Psoas muscle (tissue), 8 donors: ENCODE results near the gene MTMR3. TPM values are rescaled to one million over a fixed set of nuclear protein-coding genes. Genes with fewer than 3 reads are reported as not detected.

Source experiments
- ATAC-seq, 4 donors: fragments of 200-7000 bp; cut with Tn5 transposase; one replicate each; pipeline ENCODE4 v1.9.1; 2020; ENCODE audit warnings: moderate library complexity in 3 of 4, mild to moderate bottlenecking in 2 of 4
- DNase-seq, 2 donors: peaks; one replicate each; pipeline ENCODE4 v3.0.0-alpha.2; 2020
- H3K27ac ChIP-seq: fragments of 200-600 bp; one replicate; pipeline ENCODE4 v1.8.0; 2022
- H3K27me3 ChIP-seq, 3 donors: fragments of 200-600 bp in 1 of 3; one replicate each; pipeline versions ENCODE4 v1.6.1 to v1.8.0; 2013 to 2022; ENCODE audit warnings: low read length in 2 of 3, mild to moderate bottlenecking in 2 of 3, moderate library complexity in 1 of 3; ENCODE audit not compliant: insufficient read depth in 3 of 3
- H3K36me3 ChIP-seq, 2 donors: fragments of 200-600 bp in 1 of 2; one replicate each; pipeline versions ENCODE4 v1.6.1 to v1.8.0; 2013 to 2022; ENCODE audit warnings: low read depth in 1 of 2, mild to moderate bottlenecking in 1 of 2, moderate library complexity in 1 of 2; ENCODE audit not compliant: insufficient read depth in 1 of 2
- H3K4me1 ChIP-seq: fragments of 200-600 bp; one replicate; pipeline ENCODE4 v1.8.0; 2022
- H3K4me3 ChIP-seq: fragments of 200-600 bp; one replicate; pipeline ENCODE4 v1.8.0; 2022; ENCODE audit warnings: mild to moderate bottlenecking
- H3K9me3 ChIP-seq: fragments of 200-600 bp; one replicate; pipeline ENCODE4 v1.8.0; 2022
- WGBS, 3 donors: extraction: QIAGEN DNeasy Blood & Tissue Kit; methylation state at CpG; one replicate each; pipeline versions ENCODE4 v1.1.6 to v1.1.7; 2013; 5-methylcytosine and 5-hydroxymethylcytosine counted together
- intact Hi-C, 2 donors: fragments of 100-400 bp; cut with DNase I; formaldehyde crosslinking; loops; one replicate each; pipeline versions ENCODE4 v1.11.0 to v1.14.2; 2022
- polyA plus RNA-seq, 3 donors: library from polyadenylated mRNA; stranded (reverse); fragments of 200-250 nt; gene quantifications; one replicate each; pipeline ENCODE4 v1.2.3, GENCODE V29; 2013
- total RNA-seq, 4 donors: library from RNA; stranded (reverse); fragmentation: NEBNext Ultra II Directional in 2 of 4; extraction: Animal tissue kit (Norgen Biotek cat#: 25700) in 2 of 4; gene quantifications; one replicate each; pipeline versions ENCODE4 v1.2.1 to v1.2.4, GENCODE V29; 2021 to 2023
- TF ChIP-seq, protein P1 (sequence below): fragments of 200-600 bp; IDR thresholded peaks from one replicate; pipeline ENCODE4 v1.8.0; 2022; ENCODE audit warnings: antibody characterized with exemption
- donor health status: healthy with polysubstance abuse.
- donor health status: DM: no; HTN: no; CAD: no; lungs with moderate emphysema.
- donor health status: Bipolar disorder and iron deficiency.
- donor health status: healthy.
- donor health status: DM: yes; HTN: yes; CAD: no.
- donor health status: DM: no; HTN: no; CAD: no.
- donor health status: DM: no; HTN: no; CAD: no.
- donor health status: DM: yes; HTN: yes; CAD: no.

MTMR3 gene
- total and polyA plus RNA-seq, 7 donors: 7.8 to 37.9 (median 31.8) TPM

GRCh38 chr22:29944339-29944738, 61.4 kb downstream of the MTMR3 start:
- TF ChIP-seq, protein P1, sequence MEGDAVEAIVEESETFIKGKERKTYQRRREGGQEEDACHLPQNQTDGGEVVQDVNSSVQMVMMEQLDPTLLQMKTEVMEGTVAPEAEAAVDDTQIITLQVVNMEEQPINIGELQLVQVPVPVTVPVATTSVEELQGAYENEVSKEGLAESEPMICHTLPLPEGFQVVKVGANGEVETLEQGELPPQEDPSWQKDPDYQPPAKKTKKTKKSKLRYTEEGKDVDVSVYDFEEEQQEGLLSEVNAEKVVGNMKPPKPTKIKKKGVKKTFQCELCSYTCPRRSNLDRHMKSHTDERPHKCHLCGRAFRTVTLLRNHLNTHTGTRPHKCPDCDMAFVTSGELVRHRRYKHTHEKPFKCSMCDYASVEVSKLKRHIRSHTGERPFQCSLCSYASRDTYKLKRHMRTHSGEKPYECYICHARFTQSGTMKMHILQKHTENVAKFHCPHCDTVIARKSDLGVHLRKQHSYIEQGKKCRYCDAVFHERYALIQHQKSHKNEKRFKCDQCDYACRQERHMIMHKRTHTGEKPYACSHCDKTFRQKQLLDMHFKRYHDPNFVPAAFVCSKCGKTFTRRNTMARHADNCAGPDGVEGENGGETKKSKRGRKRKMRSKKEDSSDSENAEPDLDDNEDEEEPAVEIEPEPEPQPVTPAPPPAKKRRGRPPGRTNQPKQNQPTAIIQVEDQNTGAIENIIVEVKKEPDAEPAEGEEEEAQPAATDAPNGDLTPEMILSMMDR: no peak
- no peaks in the 10 kb centered on the region for H3K27me3 ChIP-seq
- H3K4me1 ChIP-seq: peaks cover 51% of the 10 kb centered on the region
- no peak overlapping the region for H3K27ac ChIP-seq
- H3K9me3 ChIP-seq: no peaks in the 10 kb centered on the region
- H3K4me3 ChIP-seq: no peak overlapping the region
- intact Hi-C loops: no loop called here
- DNase-seq (no peak), ATAC-seq (no peak)
- WGBS, 3 donors: 80 to 84% (median 82%) methylated on average over 2 of the region's 2 CpGs
- H3K36me3 ChIP-seq: no peaks in the 10 kb centered on the region

DNA sequence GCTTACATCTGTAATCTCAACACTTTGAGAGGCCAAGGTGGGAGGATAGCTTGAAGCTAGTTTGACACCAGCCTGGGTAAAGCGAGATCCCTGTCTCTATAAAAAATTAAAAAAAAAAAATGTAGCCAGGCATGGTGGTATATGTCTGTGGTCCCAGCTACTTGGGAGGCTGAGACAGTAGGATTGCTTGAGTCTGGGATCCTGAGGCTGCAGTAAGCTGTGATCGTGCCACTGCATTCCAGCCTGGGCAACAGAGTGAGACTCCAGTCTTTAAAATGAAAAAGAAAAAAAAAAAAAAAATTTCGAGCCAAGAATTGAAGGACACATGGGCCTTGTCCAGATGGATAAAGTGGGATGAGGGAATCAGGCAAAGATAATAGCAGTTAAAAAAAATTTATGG, 62.5 kb downstream of the MTMR3 start:
- Histone ChIP-seq H3K4me3 (no peak overlapping the region), H3K27ac (no peak overlapping the region), H3K4me1 (peaks cover 61% of the 10 kb centered on the region), H3K36me3 (no peaks in the 10 kb centered on the region), H3K27me3 (no peaks in the 10 kb centered on the region), H3K9me3 (no peaks in the 10 kb centered on the region)
- ATAC-seq (peak in 1 of 4 donors; percentile 22), DNase-seq (no peak)
- WGBS, 3 donors: 45 to 60% (median 46%) methylated on average over 3 of the region's 3 CpGs
- intact Hi-C loops: no loop called here
- TF ChIP-seq, protein P1: no peak

DNA sequence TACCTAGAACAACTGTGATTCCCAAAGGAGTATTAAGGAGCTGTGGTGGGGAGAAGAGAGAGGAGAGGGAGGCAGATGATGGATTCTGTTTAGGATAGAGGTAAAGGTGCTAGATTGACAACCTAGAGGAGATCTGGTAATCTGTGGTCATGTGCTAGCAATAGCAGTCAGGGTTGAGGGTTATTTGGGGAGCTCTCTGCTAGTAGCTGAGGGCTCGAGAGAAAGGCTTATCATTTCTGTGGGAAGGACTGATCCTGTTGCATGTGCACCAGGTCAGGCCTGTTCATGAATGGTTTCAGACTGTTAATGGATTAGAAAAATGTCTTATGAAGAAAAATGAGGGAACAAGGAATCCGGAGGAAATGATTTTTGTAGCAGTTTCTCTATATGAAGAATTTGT, 63.2 kb downstream of the MTMR3 start:
- H3K4me1 ChIP-seq: peaks cover 61% of the 10 kb centered on the region
- TF ChIP-seq, protein P1: no peak
- H3K4me3 ChIP-seq: no peak overlapping the region
- H3K9me3 ChIP-seq: no peaks in the 10 kb centered on the region
- no peaks in the 10 kb centered on the region for H3K27me3 ChIP-seq
- WGBS, 3 donors: 54 to 68% (median 55%) methylated on average over 2 of the region's 2 CpGs
- no peaks in the 10 kb centered on the region for H3K36me3 ChIP-seq
- intact Hi-C loops: no loop called here
- H3K27ac ChIP-seq: no peak overlapping the region
- ATAC-seq (peak in 3 of 4 donors; percentile 13 to 32 (median 30)), DNase-seq (no peak)

- DNase-seq: no peak
- WGBS, 3 donors: 40 to 49% (median 42%) methylated on average over 4 of the region's 4 CpGs
- TF ChIP-seq, protein P1: no peak
- H3K9me3 ChIP-seq: no peaks in the 10 kb centered on the region
- H3K4me3 ChIP-seq: no peak overlapping the region
- peaks cover 68% of the 10 kb centered on the region for H3K4me1 ChIP-seq
- ATAC-seq: no peak
- no peaks in the 10 kb centered on the region for H3K27me3 ChIP-seq
- H3K36me3 ChIP-seq: no peaks in the 10 kb centered on the region
- intact Hi-C loops: no loop called here
- peak overlapping the region; percentile 14 for H3K27ac ChIP-seq
Measured at GRCh38 chr22:29947410-29948384, 64.7 kb downstream of the MTMR3 start.
